Measurements from ENCODE around the gene OR2T11.

Gene OR2T11

DNA sequence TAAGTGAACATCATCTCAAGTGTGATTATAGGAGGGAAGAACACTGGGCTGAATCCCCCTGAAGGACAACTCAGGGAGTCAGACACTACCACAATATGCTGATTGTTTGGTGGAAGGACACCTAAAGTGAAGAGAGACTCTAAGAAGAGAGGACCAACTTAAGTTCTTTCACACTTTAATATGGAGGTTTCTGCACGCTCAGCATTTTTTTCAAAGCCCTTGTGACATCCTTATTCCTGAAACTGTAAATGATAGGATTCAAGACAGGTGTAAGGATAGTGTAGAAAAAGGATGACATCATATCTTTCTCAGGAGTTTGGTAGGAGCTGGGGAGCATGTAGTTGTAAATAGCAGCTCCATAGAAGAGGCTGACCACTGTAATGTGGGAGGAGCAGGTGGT lies 42.2 kb downstream of the OR2T11 start:
- Histone ChIP-seq H4K20me1 (ENCODE audit: control insufficient read depth, insufficient read depth, low read depth, low read length) (no peaks in the 10 kb centered on the region), H3F3A (ENCODE audit: control insufficient read depth, insufficient read depth) (no peaks in the 10 kb centered on the region), H3K9me3 (ENCODE audit: control insufficient read depth, insufficient read depth, low read length) (no peaks in the 10 kb centered on the region), H3K9me2 (replicated peaks; ENCODE audit: control insufficient read depth, low read length) (no peaks in the 10 kb centered on the region), H3K4me3 (ENCODE audit: low read length) (no peak overlapping the region), H3K36me3 (ENCODE audit: control insufficient read depth, low read length) (no peaks in the 10 kb centered on the region), H3K27me3 (ENCODE audit: control insufficient read depth, low read length) (no peaks in the 10 kb centered on the region), H3K27ac (ENCODE audit: low read depth, low read length) (no peak overlapping the region), H3K79me2 (ENCODE audit: control insufficient read depth, low read length) (no peaks in the 10 kb centered on the region), H3K4me1 (ENCODE audit: control insufficient read depth, low read length) (no peaks in the 10 kb centered on the region), H3K4me2 (ENCODE audit: low read length) (no peak overlapping the region)
- TF ChIP-seq EZH2phosphoT487 (IDR thresholded peaks at IDR 0.05; ENCODE audit: borderline replicate concordance, low read length) = no peak
- TF ChIP-seq, protein P1, sequence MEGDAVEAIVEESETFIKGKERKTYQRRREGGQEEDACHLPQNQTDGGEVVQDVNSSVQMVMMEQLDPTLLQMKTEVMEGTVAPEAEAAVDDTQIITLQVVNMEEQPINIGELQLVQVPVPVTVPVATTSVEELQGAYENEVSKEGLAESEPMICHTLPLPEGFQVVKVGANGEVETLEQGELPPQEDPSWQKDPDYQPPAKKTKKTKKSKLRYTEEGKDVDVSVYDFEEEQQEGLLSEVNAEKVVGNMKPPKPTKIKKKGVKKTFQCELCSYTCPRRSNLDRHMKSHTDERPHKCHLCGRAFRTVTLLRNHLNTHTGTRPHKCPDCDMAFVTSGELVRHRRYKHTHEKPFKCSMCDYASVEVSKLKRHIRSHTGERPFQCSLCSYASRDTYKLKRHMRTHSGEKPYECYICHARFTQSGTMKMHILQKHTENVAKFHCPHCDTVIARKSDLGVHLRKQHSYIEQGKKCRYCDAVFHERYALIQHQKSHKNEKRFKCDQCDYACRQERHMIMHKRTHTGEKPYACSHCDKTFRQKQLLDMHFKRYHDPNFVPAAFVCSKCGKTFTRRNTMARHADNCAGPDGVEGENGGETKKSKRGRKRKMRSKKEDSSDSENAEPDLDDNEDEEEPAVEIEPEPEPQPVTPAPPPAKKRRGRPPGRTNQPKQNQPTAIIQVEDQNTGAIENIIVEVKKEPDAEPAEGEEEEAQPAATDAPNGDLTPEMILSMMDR (IDR thresholded peaks at IDR 0.05; ENCODE audit: low read depth, low read length, poor library complexity, severe bottlenecking) = no peak

DNA sequence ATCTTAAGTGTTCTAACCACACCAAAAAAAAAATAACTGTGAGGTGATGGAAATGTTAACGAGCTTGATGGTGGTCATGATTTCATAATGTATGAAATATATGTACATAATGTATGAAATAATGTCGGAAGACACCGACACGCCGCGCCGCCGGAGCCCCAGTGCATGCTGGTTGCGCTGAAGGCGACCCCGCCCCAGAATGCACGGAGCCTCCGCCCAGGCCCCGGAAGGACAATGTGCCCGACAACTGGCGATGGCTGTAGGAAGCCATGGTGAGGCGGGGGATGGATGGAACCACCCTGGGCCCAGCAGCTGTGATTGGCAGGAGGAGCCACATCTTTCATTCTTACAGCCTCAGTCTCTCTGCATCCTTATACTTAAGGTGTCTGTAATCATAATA lies 44.8 kb downstream of the OR2T11 start:
- no peaks in the 10 kb centered on the region for H4K20me1 ChIP-seq (ENCODE audit: control insufficient read depth, insufficient read depth, low read depth, low read length)
- H3K27me3 ChIP-seq (ENCODE audit: control insufficient read depth, low read length) = no peaks in the 10 kb centered on the region
- H3K4me2 ChIP-seq (ENCODE audit: low read length) = no peak overlapping the region
- H3K4me3 ChIP-seq (ENCODE audit: low read length) = no peak overlapping the region
- no peaks in the 10 kb centered on the region for H3K9me2 ChIP-seq (replicated peaks; ENCODE audit: control insufficient read depth, low read length)
- TF ChIP-seq, protein P1 (IDR thresholded peaks at IDR 0.05; ENCODE audit: low read depth, low read length, poor library complexity, severe bottlenecking) = no peak
- no peak for TF ChIP-seq EZH2phosphoT487 (IDR thresholded peaks at IDR 0.05; ENCODE audit: borderline replicate concordance, low read length)
- H3K36me3 ChIP-seq (ENCODE audit: control insufficient read depth, low read length) = no peaks in the 10 kb centered on the region
- H3K4me1 ChIP-seq (ENCODE audit: control insufficient read depth, low read length) = no peaks in the 10 kb centered on the region
- H3K79me2 ChIP-seq (ENCODE audit: control insufficient read depth, low read length) = no peaks in the 10 kb centered on the region
- H3K27ac ChIP-seq (ENCODE audit: low read depth, low read length) = no peak overlapping the region
- no peaks in the 10 kb centered on the region for H3F3A ChIP-seq (ENCODE audit: control insufficient read depth, insufficient read depth)
- no peaks in the 10 kb centered on the region for H3K9me3 ChIP-seq (ENCODE audit: control insufficient read depth, insufficient read depth, low read length)

DNA sequence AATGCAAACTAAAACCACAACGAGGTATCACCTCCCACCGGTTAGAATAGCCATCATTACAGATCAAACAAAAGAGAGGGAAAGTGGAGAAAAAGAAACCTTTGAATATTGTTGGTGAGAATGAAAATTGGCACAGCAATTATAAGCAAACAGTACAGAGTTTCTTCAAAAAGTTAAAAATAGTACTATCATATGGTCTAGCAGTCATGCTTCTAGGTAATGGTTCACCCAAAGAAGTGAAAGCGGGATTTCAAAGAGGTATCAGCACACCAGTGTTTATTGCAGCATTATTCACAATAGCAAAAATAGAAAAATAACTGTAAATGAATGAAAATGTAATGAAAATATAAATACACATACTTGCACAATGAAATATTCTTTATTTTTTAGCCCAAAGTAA lies 45.6 kb downstream of the OR2T11 start:
- no peaks in the 10 kb centered on the region for H3K27me3 ChIP-seq (ENCODE audit: control insufficient read depth, low read length)
- H3K4me3 ChIP-seq (ENCODE audit: low read length) = no peak overlapping the region
- no peaks in the 10 kb centered on the region for H3K9me3 ChIP-seq (ENCODE audit: control insufficient read depth, insufficient read depth, low read length)
- no peaks in the 10 kb centered on the region for H4K20me1 ChIP-seq (ENCODE audit: control insufficient read depth, insufficient read depth, low read depth, low read length)
- no peaks in the 10 kb centered on the region for H3K4me1 ChIP-seq (ENCODE audit: control insufficient read depth, low read length)
- no peaks in the 10 kb centered on the region for H3K36me3 ChIP-seq (ENCODE audit: control insufficient read depth, low read length)
- no peak overlapping the region for H3K27ac ChIP-seq (ENCODE audit: low read depth, low read length)
- TF ChIP-seq EZH2phosphoT487 (IDR thresholded peaks at IDR 0.05; ENCODE audit: borderline replicate concordance, low read length) = no peak
- TF ChIP-seq, protein P1 (IDR thresholded peaks at IDR 0.05; ENCODE audit: low read depth, low read length, poor library complexity, severe bottlenecking) = no peak
- no peaks in the 10 kb centered on the region for H3K9me2 ChIP-seq (replicated peaks; ENCODE audit: control insufficient read depth, low read length)
- H3K79me2 ChIP-seq (ENCODE audit: control insufficient read depth, low read length) = no peaks in the 10 kb centered on the region
- H3F3A ChIP-seq (ENCODE audit: control insufficient read depth, insufficient read depth) = no peaks in the 10 kb centered on the region
- no peak overlapping the region for H3K4me2 ChIP-seq (ENCODE audit: low read length)

DNA sequence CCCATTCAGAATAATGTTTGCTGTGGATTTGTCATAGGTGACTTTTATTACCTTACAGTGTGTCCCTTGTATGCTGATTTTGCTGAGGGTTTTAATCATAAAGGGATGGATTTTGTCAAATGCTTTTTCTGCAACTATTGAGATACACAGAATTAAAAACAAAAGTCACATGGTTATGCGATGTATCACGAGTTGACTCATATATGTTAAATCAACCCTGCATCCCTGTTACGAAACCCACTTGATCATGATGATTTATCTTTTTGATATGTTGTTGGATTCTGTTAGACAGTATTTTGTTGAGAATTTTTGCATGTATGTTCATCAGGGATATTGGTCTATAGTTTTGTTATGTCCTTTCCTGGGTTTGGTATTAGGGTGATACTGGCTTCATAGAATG lies 49.6 kb downstream of the OR2T11 start:
- H3K4me2 ChIP-seq (ENCODE audit: low read length) = no peak overlapping the region
- no peaks in the 10 kb centered on the region for H3K4me1 ChIP-seq (ENCODE audit: control insufficient read depth, low read length)
- no peaks in the 10 kb centered on the region for H3K36me3 ChIP-seq (ENCODE audit: control insufficient read depth, low read length)
- no peaks in the 10 kb centered on the region for H4K20me1 ChIP-seq (ENCODE audit: control insufficient read depth, insufficient read depth, low read depth, low read length)
- no peak for TF ChIP-seq EZH2phosphoT487 (IDR thresholded peaks at IDR 0.05; ENCODE audit: borderline replicate concordance, low read length)
- TF ChIP-seq, protein P1 (IDR thresholded peaks at IDR 0.05; ENCODE audit: low read depth, low read length, poor library complexity, severe bottlenecking) = no peak
- no peaks in the 10 kb centered on the region for H3K79me2 ChIP-seq (ENCODE audit: control insufficient read depth, low read length)
- H3K9me3 ChIP-seq (ENCODE audit: control insufficient read depth, insufficient read depth, low read length) = no peaks in the 10 kb centered on the region
- no peaks in the 10 kb centered on the region for H3K9me2 ChIP-seq (replicated peaks; ENCODE audit: control insufficient read depth, low read length)
- no peaks in the 10 kb centered on the region for H3F3A ChIP-seq (ENCODE audit: control insufficient read depth, insufficient read depth)
- H3K4me3 ChIP-seq (ENCODE audit: low read length) = no peak overlapping the region
- no peak overlapping the region for H3K27ac ChIP-seq (ENCODE audit: low read depth, low read length)
- H3K27me3 ChIP-seq (ENCODE audit: control insufficient read depth, low read length) = no peaks in the 10 kb centered on the region

Measured in DOHH2 (cell line).